K562 (cell line): ENCODE results near the gene RNU1-2. TPM values are rescaled to one million over a fixed set of nuclear protein-coding genes. Genes with fewer than 3 reads are reported as not detected.
A peak's percentile ranks its signal among the peaks of the same experiment; 100 is the strongest.

Source experiments
- ATAC-seq: fragments of 200-7000 bp; cut with Tn5 transposase; 3 replicates; pipeline ENCODE4 v1.9.1; 2020; ENCODE audit warnings: moderate library complexity
- BruUV-seq: library from RNA; stranded (reverse); fragments of 400-500 nt; replicated peaks from 2 replicates; lab custom pipeline; 2021; lab: Mats Ljungman, UMichigan
- CTCF ChIA-PET: fragments of 300-600 bp; formaldehyde crosslinking; extraction: SDS; loops from one replicate; lab custom pipeline; 2021; ENCODE audit warnings: low intra/inter-chr PET ratio; lab: Yijun Ruan, JAX
- POLR2A ChIA-PET: fragments of 300-600, 350-650 bp; sonication (Branson Sonifier 250); formaldehyde crosslinking; extraction: SDS; loops from one replicate; lab custom pipeline; 2021; ENCODE audit warnings: antibody characterized with exemption, inconsistent platforms; lab: Yijun Ruan, JAX
- DNase-seq, 4 experiments: peaks; one replicate each; pipeline versions ENCODE4 v3.0.0 to v3.0.0-alpha.2; 2011 to 2018; ENCODE audit warnings: low spot score in 3 of 4, mixed read lengths in 3 of 4; ENCODE audit errors: extremely low read depth in 1 of 4
- FAIRE-seq: peaks from 2 replicates; lab custom pipeline; 2011; peaks lifted over from hg19 to GRCh38; lab: Jason Lieb, UNC
- H2AFZ ChIP-seq: 2 replicates; pipeline ENCODE4 v1.6.0; 2011; ENCODE audit warnings: low read depth, low read length, control low read depth, inconsistent platforms
- H3K27ac ChIP-seq: fragments of 200-600 bp; 3 replicates; pipeline ENCODE4 v1.8.0; 2011; ENCODE audit warnings: low read depth, mild to moderate bottlenecking, control low read depth, inconsistent platforms, low read length, moderate library complexity, mixed read lengths; ENCODE audit errors: extremely low read depth
- H3K27me3 ChIP-seq, 2 experiments: fragments of 300-600 bp in 1 of 2; 2 replicates in 1 of 2; 3 replicates in 1 of 2; pipeline versions ENCODE4 v1.6.0 to v1.8.0; 2011; ENCODE audit warnings: inconsistent platforms in 2 of 2, low read length in 2 of 2, mild to moderate bottlenecking in 1 of 2, mixed read lengths in 1 of 2, moderate library complexity in 1 of 2; ENCODE audit not compliant: control insufficient read depth in 2 of 2, insufficient read depth in 2 of 2
- H3K36me3 ChIP-seq: fragments of 300-600 bp; 3 replicates; pipeline ENCODE4 v1.8.0; 2011; ENCODE audit warnings: mild to moderate bottlenecking, low read length, inconsistent platforms; ENCODE audit not compliant: control insufficient read depth, insufficient read depth
- H3K4me1 ChIP-seq, 2 experiments: fragments of 200-600 bp in 1 of 2; replicated peaks in 1 of 2; 2 replicates in 1 of 2; 3 replicates in 1 of 2; pipeline versions ENCODE4 v1.5.1 to v1.8.0; 2011; ENCODE audit warnings: inconsistent platforms in 2 of 2, low read length in 2 of 2, mild to moderate bottlenecking in 1 of 2, mixed read lengths in 1 of 2, moderate library complexity in 1 of 2; ENCODE audit not compliant: control insufficient read depth in 2 of 2, insufficient read depth in 2 of 2
- H3K4me2 ChIP-seq: 2 replicates; pipeline ENCODE4 v1.6.1; 2011; ENCODE audit warnings: low read length, control low read depth, inconsistent platforms, mixed read lengths; ENCODE audit not compliant: insufficient read depth
- H3K4me3 ChIP-seq: fragments of 200-600 bp; sonication (generic), shearing (Covaris generic); 2 replicates; pipeline ENCODE4 v1.5.1; 2016; ENCODE audit warnings: control low read depth, inconsistent platforms
- H3K79me2 ChIP-seq: fragments of 200-600 bp; 3 replicates; pipeline ENCODE4 v1.8.0; 2011; ENCODE audit warnings: low read length, inconsistent platforms; ENCODE audit not compliant: control insufficient read depth, insufficient read depth
- H3K9ac ChIP-seq, 2 experiments: 2 replicates each; pipeline versions ENCODE4 v1.6.0 to v1.6.1; 2011; ENCODE audit warnings: low read depth in 2 of 2, low read length in 2 of 2, control low read depth in 1 of 2, inconsistent platforms in 1 of 2, mild to moderate bottlenecking in 1 of 2, mixed read lengths in 1 of 2; ENCODE audit not compliant: insufficient read depth in 1 of 2
- H3K9me1 ChIP-seq: one replicate; pipeline ENCODE4 v1.6.0; 2011; ENCODE audit warnings: inconsistent platforms, mild to moderate bottlenecking, low read length, moderate library complexity; ENCODE audit not compliant: control insufficient read depth, insufficient read depth
- H3K9me3 ChIP-seq: replicated peaks from 2 replicates; pipeline ENCODE4 v1.5.1; 2011; ENCODE audit warnings: low read depth, low read length, inconsistent platforms; ENCODE audit not compliant: control insufficient read depth, insufficient read depth
- H4K20me1 ChIP-seq: replicated peaks from 2 replicates; pipeline ENCODE4 v1.6.1; 2011; ENCODE audit warnings: low read length, inconsistent platforms, mixed read lengths; ENCODE audit not compliant: control insufficient read depth, insufficient read depth
- ELF1 ChIP-seq: fragments of 200-800 bp; sonication (Bioruptor generic); IDR thresholded peaks from 2 replicates; pipeline ENCODE4 v1.6.1; 2016; ENCODE audit warnings: missing genetic modification characterization, missing compliant biosample characterization
- ELF2 ChIP-seq: fragments of 250-450 bp; sonication (Bioruptor Pico); IDR thresholded peaks from 2 replicates; pipeline ENCODE4 v1.5.0; 2021; ENCODE audit warnings: mild to moderate bottlenecking
- GABPB1 ChIP-seq: sonication (generic); formaldehyde crosslinking; IDR thresholded peaks from 2 replicates; pipeline ENCODE4 v1.8.0; 2022; ENCODE audit warnings: mild to moderate bottlenecking, missing genetic modification reagents
- HBP1 ChIP-seq: fragments of 450-650 bp; formaldehyde crosslinking; IDR thresholded peaks from 2 replicates; pipeline ENCODE4 v1.4.0; 2022; ENCODE audit warnings: missing genetic modification characterization
- HES1 ChIP-seq: fragments of 450-650 bp; IDR thresholded peaks from 2 replicates; pipeline ENCODE4 v1.6.1; 2016; ENCODE audit warnings: low read depth, mild to moderate bottlenecking, moderate library complexity
- KLF10 ChIP-seq: fragments of 250-450 bp; sonication (Bioruptor Pico); IDR thresholded peaks from 2 replicates; pipeline ENCODE4 v1.6.1; 2021; ENCODE audit warnings: matching md5 sums
- POLR2A ChIP-seq: fragments of 450-650 bp; conservative IDR thresholded peaks from 2 replicates; pipeline ENCODE4 v1.6.1; 2016
- ZNF316 ChIP-seq: fragments of 450-650 bp; IDR thresholded peaks from 2 replicates; pipeline ENCODE4 v1.6.1; 2016
- ZNF41 ChIP-seq: fragments of 250-450 bp; sonication (Bioruptor Pico); conservative IDR thresholded peaks from 2 replicates; pipeline ENCODE4 v1.4.0; 2020; ENCODE audit warnings: mild to moderate bottlenecking
- WGBS: fragments of 100-300 bp; shearing (Covaris generic); methylation state at CpG from one replicate; pipeline ENCODE4 v1.1.6; 2016; ENCODE audit warnings: low coverage, mixed read lengths; ENCODE audit not compliant: insufficient coverage; ENCODE audit errors: missing lambda C conversion rate; 5-methylcytosine and 5-hydroxymethylcytosine counted together
- in situ Hi-C: fragments of 300-500 bp; cut with MboI; formaldehyde crosslinking; loops from 4 replicates; pipeline ENCODE4 v1.15.0; 2018; ENCODE audit warnings: inconsistent platforms, mixed read lengths
- intact Hi-C: fragments of 100-400 bp; cut with micrococcal nuclease; formaldehyde crosslinking; loops from 2 replicates; pipeline ENCODE4 v1.14.2; 2022
- polyA plus RNA-seq, 8 experiments: library from polyadenylated mRNA; depleted of rRNA in 4 of 8; stranded (reverse) in 5 of 8; unstranded in 3 of 8; fragments of >200 nt; fragmentation: Nextera tagmentation in 2 of 8; fragmentation: Illumina TruSeq in 1 of 8; extraction: Ambion mirVana in 2 of 8; extraction: Trizol in 1 of 8; gene quantifications; 2 replicates each; pipeline versions ENCODE4 v1.2.1 to v1.2.3, GENCODE V29; 2011 to 2014; ENCODE audit warnings: inconsistent platforms in 1 of 8, missing spikeins in 1 of 8
- total RNA-seq, 7 experiments: library from RNA; depleted of rRNA in 6 of 7; stranded (reverse); fragments of >200 nt in 6 of 7; fragmentation: Illumina TruSeq in 2 of 7; extraction: Trizol in 2 of 7; gene quantifications; 2 replicates each; pipeline versions ENCODE4 v1.2.1 to v1.2.3, GENCODE V29; 2011 to 2021; ENCODE audit warnings: low replicate concordance in 1 of 7

RNU1-2 gene
- total and polyA plus RNA-seq, 9 of the 15 experiments (the other 6 are each of a cell fraction or from before 2014, with no cell fraction given) = under 0.01 to 32,823 (median 2,538) TPM; not detected in 4

- Histone ChIP-seq H3K4me3 (no peak overlapping the region), H3K9ac (peak overlapping the region in 1 of 2 experiments; percentile 18; a peak in 1 of 4 replicates), H3K9me1 (no peaks in the 10 kb centered on the region), H3K9me3 (0 out of 2 replicates have a peak, but pooled peaks cover 7% of the 10 kb centered on the region), H3K27me3 (no peaks in the 10 kb centered on the region), H3K27ac (peak overlapping the region; percentile 99), H3K4me2 (peak overlapping the region; percentile 52), H3K4me1 (peaks cover 13 to 19% of the 10 kb centered on the region in 2 experiments; a peak in 4 of 5 replicates), H3K36me3 (no peaks in the 10 kb centered on the region), H4K20me1 (no peaks in the 10 kb centered on the region), H3K79me2 (no peaks in the 10 kb centered on the region), H2AFZ (peak overlapping the region; percentile 42; the same call in 1 of the 2 replicates)
- intact Hi-C loops = loop anchor here (1.0 kb wide), 1 partner anchor 10 kb away; no protein-coding TSS in a partner anchor
- TF ChIP-seq ZNF41 (CRISPR knock-in tag) = no peak
- no peak for TF ChIP-seq HES1
- peak; percentile 58 for TF ChIP-seq ZNF316
- no peak for TF ChIP-seq POLR2A
- TF ChIP-seq KLF10 (CRISPR knock-in tag) = no peak
- TF ChIP-seq HBP1 (CRISPR knock-in tag) = no peak
- no peak for TF ChIP-seq ELF2
- TF ChIP-seq GABPB1 (CRISPR knock-in tag) = no peak
- 0 out of 2 replicates have a peak, but pooled peaks have one; percentile 22 for TF ChIP-seq ELF1 (tag)
- CTCF ChIA-PET = no interaction called here
- 43% methylated on average over 11 of the region's 11 CpGs for WGBS
- in situ Hi-C loops = loop anchor here (25.0 kb wide), 1 partner anchor 294 kb away; the partner anchor contains the start of gene NBPF1
- BruUV-seq = no TSS peak
- POLR2A ChIA-PET = interaction anchor here (0.6 to 4.0 kb wide), 49 partner anchors 9 to 1362 kb away, joined by 3 to 71 read pairs (median 5); partner anchors contain the start of genes CROCC, RNU1-1, RNU1-2 and SDHB
- DNase-seq (peak in 1 of 4 experiments; percentile 35), ATAC-seq (no peak), FAIRE-seq (no peak)
Observed at GRCh38 chr1:16905868-16906702, 10.3 kb downstream of the RNU1-2 start.
